ENCODE measurements around the gene CDC123.

DNA sequence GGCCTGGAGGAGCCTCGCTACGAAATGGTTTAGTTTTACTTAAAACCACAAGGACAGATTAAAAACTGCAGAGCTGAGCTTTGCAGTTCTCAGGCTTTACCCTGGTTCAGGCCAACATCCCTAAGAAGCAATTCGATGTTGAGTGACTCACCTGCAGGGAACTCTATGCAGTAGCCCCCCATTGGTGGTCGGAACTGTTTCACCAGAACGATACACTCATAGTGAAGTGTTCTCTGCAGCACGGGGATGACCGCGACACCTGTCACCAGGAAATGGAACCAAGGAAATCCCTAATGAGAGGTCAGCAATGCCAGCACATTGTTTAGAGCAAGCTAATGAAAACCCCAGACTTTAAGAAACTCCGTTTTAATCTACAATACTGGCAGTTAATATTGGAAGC, 18.3 kb upstream of the CDC123 start:
- TF ChIP-seq, protein P1, sequence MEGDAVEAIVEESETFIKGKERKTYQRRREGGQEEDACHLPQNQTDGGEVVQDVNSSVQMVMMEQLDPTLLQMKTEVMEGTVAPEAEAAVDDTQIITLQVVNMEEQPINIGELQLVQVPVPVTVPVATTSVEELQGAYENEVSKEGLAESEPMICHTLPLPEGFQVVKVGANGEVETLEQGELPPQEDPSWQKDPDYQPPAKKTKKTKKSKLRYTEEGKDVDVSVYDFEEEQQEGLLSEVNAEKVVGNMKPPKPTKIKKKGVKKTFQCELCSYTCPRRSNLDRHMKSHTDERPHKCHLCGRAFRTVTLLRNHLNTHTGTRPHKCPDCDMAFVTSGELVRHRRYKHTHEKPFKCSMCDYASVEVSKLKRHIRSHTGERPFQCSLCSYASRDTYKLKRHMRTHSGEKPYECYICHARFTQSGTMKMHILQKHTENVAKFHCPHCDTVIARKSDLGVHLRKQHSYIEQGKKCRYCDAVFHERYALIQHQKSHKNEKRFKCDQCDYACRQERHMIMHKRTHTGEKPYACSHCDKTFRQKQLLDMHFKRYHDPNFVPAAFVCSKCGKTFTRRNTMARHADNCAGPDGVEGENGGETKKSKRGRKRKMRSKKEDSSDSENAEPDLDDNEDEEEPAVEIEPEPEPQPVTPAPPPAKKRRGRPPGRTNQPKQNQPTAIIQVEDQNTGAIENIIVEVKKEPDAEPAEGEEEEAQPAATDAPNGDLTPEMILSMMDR (optimal IDR thresholded peaks at IDR 0.05 in 1 of 3, IDR thresholded peaks at IDR 0.05 in 1 of 3, conservative IDR thresholded peaks at IDR 0.05 in 1 of 3; ENCODE audit: extremely low read depth in 1 of 3, insufficient read depth in 2 of 3, low read length in 3 of 3): no peak
- TF ChIP-seq EZH2 (IDR thresholded peaks at IDR 0.05; ENCODE audit: low read length): no peak

Data from keratinocyte (primary cell).